GM23338 (cell line): ENCODE results near the gene XYLB. TPM values are rescaled to one million over a fixed set of nuclear protein-coding genes. Genes with fewer than 3 reads are reported as not detected.

Experiments
- ATAC-seq: fragments of 200-7000 bp; cut with Tn5 transposase; 3 replicates; pipeline ENCODE4 v1.9.1; 2020
- DNase-seq: peaks from one replicate; pipeline ENCODE4 v3.0.0-alpha.2; 2015; ENCODE audit warnings: low spot score
- H2AFZ ChIP-seq: fragments of 200-600 bp; sonication (generic); 2 replicates; pipeline ENCODE4 v1.8.0; 2016; ENCODE audit warnings: antibody characterized with exemption, mild to moderate bottlenecking, moderate library complexity
- H3F3A ChIP-seq: fragments of 200-600 bp; sonication (generic); replicated peaks from 2 replicates; pipeline ENCODE4 v1.8.0; 2017; ENCODE audit warnings: antibody characterized with exemption, mixed run types, low read depth
- H3K27ac ChIP-seq: fragments of 200-600 bp; sonication (generic); 2 replicates; pipeline ENCODE4 v1.6.1; 2016; ENCODE audit warnings: low read depth
- H3K27me3 ChIP-seq: fragments of 200-600 bp; sonication (generic); 2 replicates; pipeline ENCODE4 v1.8.0; 2016; ENCODE audit warnings: mild to moderate bottlenecking, mixed run types, moderate library complexity; ENCODE audit not compliant: insufficient read depth
- H3K36me3 ChIP-seq: fragments of 200-600 bp; sonication (generic); 2 replicates; pipeline ENCODE4 v1.8.0; 2016; ENCODE audit warnings: mild to moderate bottlenecking; ENCODE audit not compliant: insufficient read depth
- H3K4me1 ChIP-seq: fragments of 200-600 bp; sonication (generic); 2 replicates; pipeline ENCODE4 v1.8.0; 2016; ENCODE audit warnings: mild to moderate bottlenecking, moderate library complexity; ENCODE audit not compliant: insufficient read depth
- H3K4me2 ChIP-seq: fragments of 200-600 bp; sonication (generic); 2 replicates; pipeline ENCODE4 v1.7.1; 2017; ENCODE audit warnings: mixed run types
- H3K4me3 ChIP-seq: fragments of 200-600 bp; sonication (generic); 2 replicates; pipeline ENCODE4 v1.6.1; 2016; ENCODE audit warnings: mixed run types
- H3K79me2 ChIP-seq: fragments of 200-600 bp; sonication (generic); replicated peaks from 2 replicates; pipeline ENCODE4 v1.8.0; 2017; ENCODE audit warnings: mild to moderate bottlenecking; ENCODE audit not compliant: insufficient read depth
- H3K9me2 ChIP-seq: fragments of 200-600 bp; sonication (generic); 2 replicates; pipeline ENCODE4 v1.8.0; 2017; ENCODE audit not compliant: insufficient read depth
- H4K20me1 ChIP-seq: fragments of 200-600 bp; sonication (generic); replicated peaks from 2 replicates; pipeline ENCODE4 v1.8.0; 2017; ENCODE audit warnings: mild to moderate bottlenecking; ENCODE audit not compliant: insufficient read depth
- H3K27ac Mint-ChIP-seq: 2 replicates; pipeline ENCODE4 v1.8.0; 2020; ENCODE audit warnings: inconsistent platforms, mild to moderate bottlenecking, moderate library complexity, mixed read lengths
- H3K27me3 Mint-ChIP-seq: 3 replicates; pipeline ENCODE4 v1.8.0; 2022; ENCODE audit warnings: low read depth, mild to moderate bottlenecking, moderate library complexity, mixed read lengths, inconsistent platforms; ENCODE audit not compliant: insufficient read depth, poor library complexity
- H3K36me3 Mint-ChIP-seq: 3 replicates; pipeline ENCODE4 v1.8.0; 2021; ENCODE audit warnings: low read depth, mild to moderate bottlenecking, inconsistent platforms, moderate library complexity, mixed read lengths
- H3K4me1 Mint-ChIP-seq: 3 replicates; pipeline ENCODE4 v1.8.0; 2020; ENCODE audit warnings: mild to moderate bottlenecking, inconsistent platforms, mixed read lengths
- H3K4me3 Mint-ChIP-seq: 3 replicates; pipeline ENCODE4 v1.8.0; 2021; ENCODE audit warnings: moderate library complexity, mild to moderate bottlenecking, inconsistent platforms, mixed read lengths
- H3K9me3 Mint-ChIP-seq: 3 replicates; pipeline ENCODE4 v1.8.0; 2020; ENCODE audit warnings: moderate library complexity, mild to moderate bottlenecking, inconsistent platforms, mixed read lengths
- EZH2 ChIP-seq: fragments of 200-600 bp; sonication (generic); IDR thresholded peaks from one replicate; pipeline ENCODE4 v1.8.0; 2017; ENCODE audit warnings: antibody characterized with exemption, mild to moderate bottlenecking, low read depth; ENCODE audit not compliant: unreplicated experiment
- EZH2phosphoT487 ChIP-seq: fragments of 200-600 bp; sonication (generic); IDR thresholded peaks from one replicate; pipeline ENCODE4 v1.8.1; 2018; ENCODE audit warnings: antibody characterized with exemption; ENCODE audit not compliant: unreplicated experiment
- JUNB ChIP-seq: IDR thresholded peaks from one replicate; pipeline ENCODE4 v1.6.1; 2016; ENCODE audit warnings: antibody characterized with exemption; ENCODE audit not compliant: unreplicated experiment
- NANOG ChIP-seq: IDR thresholded peaks from 2 replicates; pipeline ENCODE4 v1.6.1; 2016; ENCODE audit warnings: antibody characterized with exemption, borderline replicate concordance
- REST ChIP-seq: IDR thresholded peaks from one replicate; pipeline ENCODE4 v1.6.1; 2018; ENCODE audit warnings: antibody characterized with exemption; ENCODE audit not compliant: unreplicated experiment
- STAT1 ChIP-seq: IDR thresholded peaks from one replicate; pipeline ENCODE4 v1.6.1; 2016; ENCODE audit warnings: antibody characterized with exemption; ENCODE audit not compliant: unreplicated experiment
- ZNF114 ChIP-seq: fragments of 250-450 bp; sonication (Bioruptor Pico); IDR thresholded peaks from 2 replicates; pipeline ENCODE4 v1.5.0; 2020; ENCODE audit warnings: mild to moderate bottlenecking, moderate library complexity
- polyA plus RNA-seq: library from polyadenylated mRNA; unstranded; fragments of >200 nt; fragmentation: Nextera tagmentation; extraction: Ambion mirVana; gene quantifications from 2 replicates; pipeline ENCODE4 v1.2.1, GENCODE V29; 2016
- total RNA-seq: library from RNA; depleted of rRNA; stranded (reverse); fragments of >200 nt; shearing (Covaris generic); gene quantifications from 2 replicates; pipeline ENCODE4 v1.2.3, GENCODE V29; 2014
- TF ChIP-seq, protein P1 (sequence below): fragments of 250-450 bp; sonication (Bioruptor Pico); IDR thresholded peaks from 2 replicates; pipeline ENCODE4 v1.5.0; 2020; ENCODE audit warnings: mild to moderate bottlenecking, moderate library complexity

Gene XYLB
- total and polyA plus RNA-seq, 2 experiments from 2014 or later: 1.6 to 3.3 TPM

DNA sequence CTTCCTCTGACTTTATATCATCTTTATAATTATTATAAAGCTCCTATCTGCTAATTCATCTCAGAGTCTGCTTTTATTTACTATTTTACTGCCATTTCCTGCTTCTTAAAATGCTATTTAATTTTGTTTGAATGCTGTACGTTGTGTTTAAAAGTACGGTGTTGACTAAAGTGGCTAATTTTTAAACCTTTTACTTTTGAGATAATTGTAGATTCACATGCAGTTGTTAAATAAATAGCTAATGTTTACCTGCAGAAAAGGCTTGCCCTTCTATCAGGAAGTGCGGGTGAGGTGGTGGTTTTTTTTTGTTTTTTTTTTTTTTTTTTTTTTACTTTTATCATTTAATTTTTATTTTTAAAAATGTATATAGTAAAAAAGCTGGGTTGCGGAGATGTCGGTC lies 41.3 kb downstream of the XYLB start:
- peaks cover 3% of the 10 kb centered on the region for H3K27me3 Mint-ChIP-seq
- TF ChIP-seq EZH2phosphoT487: no peak
- TF ChIP-seq EZH2: no peak
- no peak for TF ChIP-seq STAT1
- no peak for TF ChIP-seq REST

DNA sequence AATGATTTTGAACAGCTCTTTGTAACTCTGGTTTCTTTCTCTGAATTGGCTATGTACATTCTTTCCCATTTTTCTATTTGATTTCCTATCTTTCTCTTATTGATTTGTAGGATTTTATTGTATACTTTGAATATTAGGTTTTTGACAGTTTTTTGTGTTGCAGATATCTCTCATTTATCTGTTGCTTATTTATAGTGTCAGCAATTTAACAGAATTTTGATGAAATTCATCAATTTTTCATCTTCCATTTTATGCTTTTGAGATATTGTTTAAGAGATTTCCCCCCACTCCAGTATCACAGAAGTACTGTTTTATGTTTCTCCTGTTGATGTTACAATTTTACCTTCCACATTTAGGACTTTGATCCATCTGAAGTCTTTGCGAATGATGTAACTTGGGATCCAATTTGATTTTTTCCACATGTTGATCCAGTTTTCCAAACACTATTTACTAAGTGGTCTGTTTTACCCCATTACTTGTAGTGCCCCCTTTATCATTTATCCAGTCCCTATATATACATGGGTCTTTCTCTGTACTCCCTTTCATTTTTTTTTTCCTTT lies 46.1 kb downstream of the XYLB start:
- Mint-ChIP-seq H3K9me3 (no peaks in the 10 kb centered on the region), H3K27ac (no peak overlapping the region), H3K27me3 (peaks cover 2% of the 10 kb centered on the region), H3K4me3 (no peak overlapping the region), H3K4me1 (no peaks in the 10 kb centered on the region; the same call in 2 of the 3 replicates), H3K36me3 (peaks cover 3% of the 10 kb centered on the region; the same call in 2 of the 3 replicates)
- no peak for ATAC-seq
- Histone ChIP-seq H3K27me3 (no peaks in the 10 kb centered on the region), H3K9me2 (no peaks in the 10 kb centered on the region), H3K4me3 (no peak overlapping the region), H2AFZ (no peak overlapping the region), H3K79me2 (no peaks in the 10 kb centered on the region), H3K27ac (no peak overlapping the region), H3K36me3 (no peaks in the 10 kb centered on the region), H3K4me2 (no peak overlapping the region), H3K4me1 (no peaks in the 10 kb centered on the region), H4K20me1 (no peaks in the 10 kb centered on the region), H3F3A (no peaks in the 10 kb centered on the region)
- DNase-seq: no peak
- TF ChIP-seq REST (no peak), JUNB (no peak), ZNF114 (CRISPR knock-in tag) (no peak), EZH2phosphoT487 (no peak), NANOG (no peak)
- TF ChIP-seq, protein P1, sequence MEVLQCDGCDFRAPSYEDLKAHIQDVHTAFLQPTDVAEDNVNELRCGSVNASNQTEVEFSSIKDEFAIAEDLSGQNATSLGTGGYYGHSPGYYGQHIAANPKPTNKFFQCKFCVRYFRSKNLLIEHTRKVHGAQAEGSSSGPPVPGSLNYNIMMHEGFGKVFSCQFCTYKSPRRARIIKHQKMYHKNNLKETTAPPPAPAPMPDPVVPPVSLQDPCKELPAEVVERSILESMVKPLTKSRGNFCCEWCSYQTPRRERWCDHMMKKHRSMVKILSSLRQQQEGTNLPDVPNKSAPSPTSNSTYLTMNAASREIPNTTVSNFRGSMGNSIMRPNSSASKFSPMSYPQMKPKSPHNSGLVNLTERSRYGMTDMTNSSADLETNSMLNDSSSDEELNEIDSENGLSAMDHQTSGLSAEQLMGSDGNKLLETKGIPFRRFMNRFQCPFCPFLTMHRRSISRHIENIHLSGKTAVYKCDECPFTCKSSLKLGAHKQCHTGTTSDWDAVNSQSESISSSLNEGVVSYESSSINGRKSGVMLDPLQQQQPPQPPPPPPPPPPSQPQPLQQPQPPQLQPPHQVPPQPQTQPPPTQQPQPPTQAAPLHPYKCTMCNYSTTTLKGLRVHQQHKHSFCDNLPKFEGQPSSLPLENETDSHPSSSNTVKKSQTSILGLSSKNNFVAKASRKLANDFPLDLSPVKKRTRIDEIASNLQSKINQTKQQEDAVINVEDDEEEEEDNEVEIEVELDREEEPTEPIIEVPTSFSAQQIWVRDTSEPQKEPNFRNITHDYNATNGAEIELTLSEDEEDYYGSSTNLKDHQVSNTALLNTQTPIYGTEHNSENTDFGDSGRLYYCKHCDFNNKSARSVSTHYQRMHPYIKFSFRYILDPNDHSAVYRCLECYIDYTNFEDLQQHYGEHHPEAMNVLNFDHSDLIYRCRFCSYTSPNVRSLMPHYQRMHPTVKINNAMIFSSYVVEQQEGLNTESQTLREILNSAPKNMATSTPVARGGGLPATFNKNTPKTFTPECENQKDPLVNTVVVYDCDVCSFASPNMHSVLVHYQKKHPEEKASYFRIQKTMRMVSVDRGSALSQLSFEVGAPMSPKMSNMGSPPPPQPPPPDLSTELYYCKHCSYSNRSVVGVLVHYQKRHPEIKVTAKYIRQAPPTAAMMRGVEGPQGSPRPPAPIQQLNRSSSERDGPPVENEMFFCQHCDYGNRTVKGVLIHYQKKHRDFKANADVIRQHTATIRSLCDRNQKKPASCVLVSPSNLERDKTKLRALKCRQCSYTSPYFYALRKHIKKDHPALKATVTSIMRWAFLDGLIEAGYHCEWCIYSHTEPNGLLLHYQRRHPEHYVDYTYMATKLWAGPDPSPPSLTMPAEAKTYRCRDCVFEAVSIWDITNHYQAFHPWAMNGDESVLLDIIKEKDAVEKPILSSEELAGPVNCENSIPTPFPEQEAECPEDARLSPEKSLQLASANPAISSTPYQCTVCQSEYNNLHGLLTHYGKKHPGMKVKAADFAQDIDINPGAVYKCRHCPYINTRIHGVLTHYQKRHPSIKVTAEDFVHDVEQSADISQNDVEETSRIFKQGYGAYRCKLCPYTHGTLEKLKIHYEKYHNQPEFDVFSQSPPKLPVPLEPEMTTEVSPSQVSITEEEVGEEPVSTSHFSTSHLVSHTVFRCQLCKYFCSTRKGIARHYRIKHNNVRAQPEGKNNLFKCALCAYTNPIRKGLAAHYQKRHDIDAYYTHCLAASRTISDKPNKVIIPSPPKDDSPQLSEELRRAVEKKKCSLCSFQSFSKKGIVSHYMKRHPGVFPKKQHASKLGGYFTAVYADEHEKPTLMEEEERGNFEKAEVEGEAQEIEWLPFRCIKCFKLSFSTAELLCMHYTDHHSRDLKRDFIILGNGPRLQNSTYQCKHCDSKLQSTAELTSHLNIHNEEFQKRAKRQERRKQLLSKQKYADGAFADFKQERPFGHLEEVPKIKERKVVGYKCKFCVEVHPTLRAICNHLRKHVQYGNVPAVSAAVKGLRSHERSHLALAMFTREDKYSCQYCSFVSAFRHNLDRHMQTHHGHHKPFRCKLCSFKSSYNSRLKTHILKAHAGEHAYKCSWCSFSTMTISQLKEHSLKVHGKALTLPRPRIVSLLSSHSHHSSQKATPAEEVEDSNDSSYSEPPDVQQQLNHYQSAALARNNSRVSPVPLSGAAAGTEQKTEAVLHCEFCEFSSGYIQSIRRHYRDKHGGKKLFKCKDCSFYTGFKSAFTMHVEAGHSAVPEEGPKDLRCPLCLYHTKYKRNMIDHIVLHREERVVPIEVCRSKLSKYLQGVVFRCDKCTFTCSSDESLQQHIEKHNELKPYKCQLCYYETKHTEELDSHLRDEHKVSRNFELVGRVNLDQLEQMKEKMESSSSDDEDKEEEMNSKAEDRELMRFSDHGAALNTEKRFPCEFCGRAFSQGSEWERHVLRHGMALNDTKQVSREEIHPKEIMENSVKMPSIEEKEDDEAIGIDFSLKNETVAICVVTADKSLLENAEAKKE: no peak

More for the DNA sequence above, 41.3 kb downstream of the XYLB start:
- H3K9me2 ChIP-seq: no peaks in the 10 kb centered on the region
- no peak overlapping the region for H3K4me3 Mint-ChIP-seq
- no peak overlapping the region for H3K27ac Mint-ChIP-seq
- H3K27ac ChIP-seq: no peak overlapping the region
- DNase-seq (no peak), ATAC-seq (no peak)
- no peak overlapping the region for H3K4me3 ChIP-seq
- no peaks in the 10 kb centered on the region for H3K27me3 ChIP-seq
- H3K36me3 Mint-ChIP-seq: peaks cover 14% of the 10 kb centered on the region; the same call in 2 of the 3 replicates
- H3F3A ChIP-seq: no peaks in the 10 kb centered on the region
- H2AFZ ChIP-seq: no peak overlapping the region
- no peaks in the 10 kb centered on the region for H3K4me1 ChIP-seq
- H3K4me2 ChIP-seq: no peak overlapping the region
- H3K9me3 Mint-ChIP-seq: peaks cover 2% of the 10 kb centered on the region; the same call in 1 of the 3 replicates
- H3K4me1 Mint-ChIP-seq: no peaks in the 10 kb centered on the region; the same call in 2 of the 3 replicates
- no peaks in the 10 kb centered on the region for H4K20me1 ChIP-seq
- no peaks in the 10 kb centered on the region for H3K79me2 ChIP-seq
- no peaks in the 10 kb centered on the region for H3K36me3 ChIP-seq
